SK-N-SH (cell line): Measurements from ENCODE around the gene ABHD2. TPM values are rescaled to one million over a fixed set of nuclear protein-coding genes. Genes with fewer than 3 reads are reported as not detected.
A peak's percentile ranks its signal among the peaks of the same experiment; 100 is the strongest.

Experiments used
- CTCF ChIA-PET: fragments of 300-600, 350-600 bp; formaldehyde crosslinking; extraction: SDS; loops from one replicate; lab custom pipeline; 2021; lab: Yijun Ruan, JAX
- POLR2A ChIA-PET: fragments of 350-600 bp; sonication (Branson Sonifier 250); formaldehyde crosslinking; extraction: SDS; loops from one replicate; lab custom pipeline; 2020; ENCODE audit warnings: antibody characterized with exemption, inconsistent platforms; lab: Yijun Ruan, JAX
- DNase-seq: peaks from one replicate; pipeline ENCODE4 v3.0.0; 2012
- H2AFZ ChIP-seq: fragments of 200-600 bp; sonication (generic); 2 replicates; pipeline ENCODE4 v1.8.1; 2016; ENCODE audit warnings: antibody characterized with exemption, mild to moderate bottlenecking, low read depth
- H3F3A ChIP-seq: fragments of 200-600 bp; sonication (generic); replicated peaks from 2 replicates; pipeline ENCODE3; 2016; ENCODE audit warnings: antibody characterized with exemption, mild to moderate bottlenecking; ENCODE audit not compliant: insufficient read depth
- H3K27ac ChIP-seq, 2 experiments: fragments of 200-500 bp in 1 of 2; fragments of 200-600 bp in 1 of 2; sonication (Bioruptor generic) in 1 of 2; sonication (generic), shearing (Covaris generic) in 1 of 2; 2 replicates each; pipeline versions ENCODE4 v1.5.1 to v1.6.1; 2014 to 2016; ENCODE audit warnings: low read depth in 2 of 2, inconsistent platforms in 1 of 2, low read length in 1 of 2, mild to moderate bottlenecking in 1 of 2, mixed read lengths in 1 of 2
- H3K27me3 ChIP-seq: fragments of 200-600 bp; sonication (generic), shearing (Covaris generic); 2 replicates; pipeline ENCODE4 v1.6.1; 2016; ENCODE audit warnings: mixed run types; ENCODE audit not compliant: insufficient read depth
- H3K36me3 ChIP-seq, 2 experiments: fragments of 200-500 bp in 1 of 2; fragments of 200-600 bp in 1 of 2; sonication (Bioruptor generic) in 1 of 2; sonication (generic) in 1 of 2; replicated peaks in 1 of 2; 2 replicates each; pipeline versions ENCODE3 to v1.5.1; 2014 to 2016; ENCODE audit warnings: low read length in 1 of 2, mild to moderate bottlenecking in 1 of 2; ENCODE audit not compliant: insufficient read depth in 2 of 2, control insufficient read depth in 1 of 2
- H3K4me1 ChIP-seq, 2 experiments: fragments of 200-500 bp in 1 of 2; fragments of 200-600 bp in 1 of 2; sonication (Bioruptor generic) in 1 of 2; sonication (generic), shearing (Covaris generic) in 1 of 2; 2 replicates each; pipeline versions ENCODE4 v1.5.1 to v1.6.1; 2014 to 2016; ENCODE audit warnings: low read depth in 1 of 2, low read length in 1 of 2, mixed run types in 1 of 2; ENCODE audit not compliant: insufficient read depth in 2 of 2, control insufficient read depth in 1 of 2
- H3K4me2 ChIP-seq: fragments of 200-600 bp; sonication (generic), shearing (Covaris generic); 2 replicates; pipeline ENCODE4 v1.6.1; 2017; ENCODE audit warnings: mixed run types
- H3K4me3 ChIP-seq, 2 experiments: fragments of 200-500 bp in 1 of 2; fragments of 200-600 bp in 1 of 2; sonication (Bioruptor generic) in 1 of 2; sonication (generic), shearing (Covaris generic) in 1 of 2; 2 replicates each; pipeline versions ENCODE4 v1.5.1 to v1.8.1; 2014 to 2016; ENCODE audit warnings: low read depth in 2 of 2, inconsistent platforms in 1 of 2, low read length in 1 of 2, mild to moderate bottlenecking in 1 of 2, mixed read lengths in 1 of 2, moderate library complexity in 1 of 2
- H3K79me2 ChIP-seq: fragments of 200-600 bp; sonication (generic); 2 replicates; pipeline ENCODE4 v1.8.1; 2017; ENCODE audit warnings: mild to moderate bottlenecking; ENCODE audit not compliant: insufficient read depth
- H3K9ac ChIP-seq: fragments of 200-600 bp; sonication (generic); 2 replicates; pipeline ENCODE4 v1.6.1; 2017; ENCODE audit warnings: mixed run types
- H3K9me2 ChIP-seq: fragments of 200-600 bp; sonication (generic); 2 replicates; pipeline ENCODE4 v1.6.1; 2017; ENCODE audit warnings: mixed run types
- H3K9me3 ChIP-seq: fragments of 200-600 bp; sonication (generic); 2 replicates; pipeline ENCODE4 v1.6.1; 2017; ENCODE audit warnings: mixed run types, mild to moderate bottlenecking, moderate library complexity
- H4K20me1 ChIP-seq: fragments of 200-600 bp; sonication (generic); 2 replicates; pipeline ENCODE4 v1.6.1; 2017; ENCODE audit warnings: mild to moderate bottlenecking, mixed run types; ENCODE audit not compliant: insufficient read depth
- FOSL2 ChIP-seq: IDR thresholded peaks from 2 replicates; pipeline ENCODE4 v1.4.0; 2012; ENCODE audit warnings: low read depth, mild to moderate bottlenecking, moderate library complexity, borderline replicate concordance
- JUND ChIP-seq: IDR thresholded peaks from 2 replicates; pipeline ENCODE4 v1.4.0; 2012
- MEF2A ChIP-seq: IDR thresholded peaks from 2 replicates; pipeline ENCODE4 v1.4.0; 2012; ENCODE audit warnings: low read depth, borderline replicate concordance
- NFIC ChIP-seq: IDR thresholded peaks from 2 replicates; pipeline ENCODE4 v1.4.0; 2012; ENCODE audit warnings: borderline replicate concordance
- PBX3 ChIP-seq: IDR thresholded peaks from 2 replicates; pipeline ENCODE4; 2012
- POLR2AphosphoS5 ChIP-seq: IDR thresholded peaks from 2 replicates; pipeline ENCODE4 v1.6.1; 2012; ENCODE audit warnings: low read depth, low read length
- RCOR1 ChIP-seq: fragments of 150-350 bp; IDR thresholded peaks from 2 replicates; pipeline ENCODE4 v1.6.1; 2017; ENCODE audit warnings: antibody characterized with exemption, low read length
- TAF1 ChIP-seq: IDR thresholded peaks from 2 replicates; pipeline ENCODE4 v1.6.1; 2012; ENCODE audit warnings: low read depth, mild to moderate bottlenecking, low read length, moderate library complexity, borderline replicate concordance
- TCF12 ChIP-seq: IDR thresholded peaks from 2 replicates; pipeline ENCODE4 v1.4.0; 2012
- TEAD4 ChIP-seq: IDR thresholded peaks from 2 replicates; pipeline ENCODE4 v1.4.0; 2012; ENCODE audit warnings: mild to moderate bottlenecking, borderline replicate concordance; ENCODE audit not compliant: insufficient read depth
- WGBS: methylation state at CpG from one replicate; pipeline ENCODE4 v1.1.6; 2017; ENCODE audit warnings: low lambda C conversion rate; 5-methylcytosine and 5-hydroxymethylcytosine counted together
- polyA plus RNA-seq, 3 experiments: library from polyadenylated mRNA; depleted of rRNA; stranded (reverse); fragments of >200 nt; gene quantifications; 2 replicates each; pipeline ENCODE4 v1.2.3, GENCODE V29; 2012
- TF ChIP-seq, protein P1 (sequence below): fragments of 150-350 bp; IDR thresholded peaks from 2 replicates; pipeline ENCODE4 v1.6.1; 2017; ENCODE audit warnings: antibody characterized with exemption, low read length, low read depth, borderline replicate concordance
- TF ChIP-seq, protein P2 (sequence below): fragments of 200-600 bp; sonication (generic); IDR thresholded peaks from 2 replicates; pipeline ENCODE4 v1.6.1; 2017; ENCODE audit warnings: antibody characterized with exemption, mild to moderate bottlenecking, moderate library complexity
- TF ChIP-seq, protein P3 (sequence below): IDR thresholded peaks from 2 replicates; pipeline ENCODE4 v1.4.0; 2012; ENCODE audit warnings: low read depth, borderline replicate concordance

The ABHD2 gene
- polyA plus RNA-seq, 1 of the 3 experiments (the other 2 are of a cell fraction) = 19.2 TPM

GRCh38 chr15:89164712-89165211 is 76.5 kb downstream of the ABHD2 start (continued):
- TF ChIP-seq NFIC = no peak

- no peak overlapping the region for H3K4me3 ChIP-seq
- no peaks in the 10 kb centered on the region for H3K9me2 ChIP-seq
- H3K36me3 ChIP-seq = peaks cover 4 to 5% of the 10 kb centered on the region in 2 experiments
- peak overlapping the region in 1 of 2 experiments; percentile 68; a peak in 1 of 4 replicates for H3K27ac ChIP-seq
- ChIA-PET CTCF (interaction anchor here (0.9 to 2.8 kb wide), 3 partner anchors 12 to 260 kb away, joined by 3 to 16 read pairs (median 12); no protein-coding TSS in a partner anchor), POLR2A (no interaction called here)
- no peaks in the 10 kb centered on the region for H4K20me1 ChIP-seq
- TF ChIP-seq, protein P1, sequence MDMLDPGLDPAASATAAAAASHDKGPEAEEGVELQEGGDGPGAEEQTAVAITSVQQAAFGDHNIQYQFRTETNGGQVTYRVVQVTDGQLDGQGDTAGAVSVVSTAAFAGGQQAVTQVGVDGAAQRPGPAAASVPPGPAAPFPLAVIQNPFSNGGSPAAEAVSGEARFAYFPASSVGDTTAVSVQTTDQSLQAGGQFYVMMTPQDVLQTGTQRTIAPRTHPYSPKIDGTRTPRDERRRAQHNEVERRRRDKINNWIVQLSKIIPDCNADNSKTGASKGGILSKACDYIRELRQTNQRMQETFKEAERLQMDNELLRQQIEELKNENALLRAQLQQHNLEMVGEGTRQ = no peak
- H3K79me2 ChIP-seq = no peaks in the 10 kb centered on the region; the same call in 1 of the 2 replicates
- H3K27me3 ChIP-seq = no peaks in the 10 kb centered on the region
- H3K4me2 ChIP-seq = no peak overlapping the region
- no peak overlapping the region for H2AFZ ChIP-seq
- H3K4me1 ChIP-seq = peaks cover 28 to 30% of the 10 kb centered on the region in 2 experiments
- DNase-seq = no peak
- H3F3A ChIP-seq = peaks cover 29% of the 10 kb centered on the region
- H3K9ac ChIP-seq = no peak overlapping the region
- no peaks in the 10 kb centered on the region for H3K9me3 ChIP-seq
- WGBS = 58% methylated on average over 2 of the region's 2 CpGs
Observed at GRCh38 chr15:89165677-89166076, 77.4 kb downstream of the ABHD2 start.

GRCh38 chr15:89167267-89168176 is 79.3 kb downstream of the ABHD2 start:
- no peaks in the 10 kb centered on the region for H3K9me3 ChIP-seq
- peaks cover 29% of the 10 kb centered on the region for H3F3A ChIP-seq
- no peaks in the 10 kb centered on the region for H3K27me3 ChIP-seq
- H4K20me1 ChIP-seq = no peaks in the 10 kb centered on the region
- H2AFZ ChIP-seq = no peak overlapping the region
- peak overlapping the region; percentile 53 to 68 for H3K27ac ChIP-seq
- POLR2A ChIA-PET = no interaction called here
- H3K4me3 ChIP-seq = no peak overlapping the region
- peak overlapping the region; percentile 32 for H3K4me2 ChIP-seq
- TF ChIP-seq NFIC (peak; percentile 57; the same call in 1 of the 2 replicates), TEAD4 (0 out of 2 replicates have a peak, but pooled peaks have one; percentile 26), POLR2AphosphoS5 (peak; percentile 32; the same call in 1 of the 2 replicates), JUND (peak; percentile 63), PBX3 (peak; percentile 55; the same call in 1 of the 2 replicates), TCF12 (peak; percentile 71), FOSL2 (peak; percentile 72), MEF2A (peak; percentile 13; the same call in 1 of the 2 replicates), TAF1 (no peak), RCOR1 (no peak)
- TF ChIP-seq, protein P2, sequence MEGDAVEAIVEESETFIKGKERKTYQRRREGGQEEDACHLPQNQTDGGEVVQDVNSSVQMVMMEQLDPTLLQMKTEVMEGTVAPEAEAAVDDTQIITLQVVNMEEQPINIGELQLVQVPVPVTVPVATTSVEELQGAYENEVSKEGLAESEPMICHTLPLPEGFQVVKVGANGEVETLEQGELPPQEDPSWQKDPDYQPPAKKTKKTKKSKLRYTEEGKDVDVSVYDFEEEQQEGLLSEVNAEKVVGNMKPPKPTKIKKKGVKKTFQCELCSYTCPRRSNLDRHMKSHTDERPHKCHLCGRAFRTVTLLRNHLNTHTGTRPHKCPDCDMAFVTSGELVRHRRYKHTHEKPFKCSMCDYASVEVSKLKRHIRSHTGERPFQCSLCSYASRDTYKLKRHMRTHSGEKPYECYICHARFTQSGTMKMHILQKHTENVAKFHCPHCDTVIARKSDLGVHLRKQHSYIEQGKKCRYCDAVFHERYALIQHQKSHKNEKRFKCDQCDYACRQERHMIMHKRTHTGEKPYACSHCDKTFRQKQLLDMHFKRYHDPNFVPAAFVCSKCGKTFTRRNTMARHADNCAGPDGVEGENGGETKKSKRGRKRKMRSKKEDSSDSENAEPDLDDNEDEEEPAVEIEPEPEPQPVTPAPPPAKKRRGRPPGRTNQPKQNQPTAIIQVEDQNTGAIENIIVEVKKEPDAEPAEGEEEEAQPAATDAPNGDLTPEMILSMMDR = no peak
- TF ChIP-seq, protein P3, sequence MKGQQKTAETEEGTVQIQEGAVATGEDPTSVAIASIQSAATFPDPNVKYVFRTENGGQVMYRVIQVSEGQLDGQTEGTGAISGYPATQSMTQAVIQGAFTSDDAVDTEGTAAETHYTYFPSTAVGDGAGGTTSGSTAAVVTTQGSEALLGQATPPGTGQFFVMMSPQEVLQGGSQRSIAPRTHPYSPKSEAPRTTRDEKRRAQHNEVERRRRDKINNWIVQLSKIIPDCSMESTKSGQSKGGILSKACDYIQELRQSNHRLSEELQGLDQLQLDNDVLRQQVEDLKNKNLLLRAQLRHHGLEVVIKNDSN = no peak
- CTCF ChIA-PET = interaction anchor here (0.6 to 3.9 kb wide), 10 partner anchors 9 to 510 kb away, joined by 3 to 30 read pairs (median 4); no protein-coding TSS in a partner anchor
- whole genome bisulfite sequencing = 16% methylated on average over 7 of the region's 7 CpGs
- no peaks in the 10 kb centered on the region; the same call in 1 of the 2 replicates for H3K79me2 ChIP-seq
- H3K9me2 ChIP-seq = no peaks in the 10 kb centered on the region
- no peak for DNase-seq
- peaks cover 23 to 28% of the 10 kb centered on the region in 2 experiments for H3K4me1 ChIP-seq
- H3K9ac ChIP-seq = no peak overlapping the region
- H3K36me3 ChIP-seq = peaks cover 4 to 5% of the 10 kb centered on the region in 2 experiments
